K562 (cell line): Measurements from ENCODE around the gene CCNI.

Source experiments
- HDAC1 ChIP-seq, 2 experiments: fragments of 450-650 bp; IDR thresholded peaks; 2 replicates each; pipeline ENCODE4 v1.6.1; 2016 to 2017; ENCODE audit warnings: inconsistent platforms in 1 of 2, mild to moderate bottlenecking in 1 of 2, moderate library complexity in 1 of 2
- JUNB ChIP-seq: fragments of 450-650 bp; formaldehyde crosslinking; conservative IDR thresholded peaks from 2 replicates; pipeline ENCODE4 v1.4.0; 2020; ENCODE audit warnings: mild to moderate bottlenecking
- JUND ChIP-seq, 2 experiments: IDR thresholded peaks; 2 replicates in 1 of 2; 3 replicates in 1 of 2; pipeline ENCODE4 v1.6.1; 2011; ENCODE audit warnings: borderline replicate concordance in 2 of 2, low read depth in 2 of 2, low read length in 2 of 2, improper control_type of control experiment in 1 of 2, missing biosample characterization in 1 of 2, missing genetic modification characterization in 1 of 2, missing genetic modification reagents in 1 of 2
- NRF1 ChIP-seq, 2 experiments: fragments of 450-650 bp; IDR thresholded peaks in 1 of 2; conservative IDR thresholded peaks in 1 of 2; 2 replicates each; pipeline ENCODE4 v1.6.1; 2014; ENCODE audit warnings: mild to moderate bottlenecking in 2 of 2
- ZBTB17 ChIP-seq: fragments of 450-650 bp; formaldehyde crosslinking; IDR thresholded peaks from 2 replicates; pipeline ENCODE4 v1.4.0; 2020; ENCODE audit warnings: mild to moderate bottlenecking
- ZNF165 ChIP-seq: fragments of 250-450 bp; sonication (Bioruptor Pico); IDR thresholded peaks from 2 replicates; pipeline ENCODE4 v1.4.0; 2020; ENCODE audit warnings: borderline replicate concordance
- ZNF175 ChIP-seq: fragments of 200-800 bp; sonication (Bioruptor generic); IDR thresholded peaks from 2 replicates; pipeline ENCODE4 v1.6.1; 2016; ENCODE audit warnings: low read depth, mild to moderate bottlenecking, missing genetic modification characterization, missing compliant biosample characterization
- TF ChIP-seq, protein P1 (sequence below), 3 experiments: IDR thresholded peaks in 2 of 3; conservative IDR thresholded peaks in 1 of 3; 2 replicates each; pipeline ENCODE4 v1.5.1; 2011 to 2012; ENCODE audit warnings: low read length in 3 of 3, mild to moderate bottlenecking in 3 of 3, control low read depth in 2 of 3, improper control_type of control experiment in 1 of 3, inconsistent platforms in 1 of 3, low read depth in 1 of 3, mixed read lengths in 1 of 3, moderate library complexity in 1 of 3; ENCODE audit not compliant: insufficient read depth in 2 of 3
- TF ChIP-seq, protein P2 (sequence below): fragments of 250-450 bp; sonication (Bioruptor Pico); IDR thresholded peaks from 2 replicates; pipeline ENCODE4 v1.5.0; 2021; ENCODE audit warnings: mild to moderate bottlenecking, borderline replicate concordance

DNA sequence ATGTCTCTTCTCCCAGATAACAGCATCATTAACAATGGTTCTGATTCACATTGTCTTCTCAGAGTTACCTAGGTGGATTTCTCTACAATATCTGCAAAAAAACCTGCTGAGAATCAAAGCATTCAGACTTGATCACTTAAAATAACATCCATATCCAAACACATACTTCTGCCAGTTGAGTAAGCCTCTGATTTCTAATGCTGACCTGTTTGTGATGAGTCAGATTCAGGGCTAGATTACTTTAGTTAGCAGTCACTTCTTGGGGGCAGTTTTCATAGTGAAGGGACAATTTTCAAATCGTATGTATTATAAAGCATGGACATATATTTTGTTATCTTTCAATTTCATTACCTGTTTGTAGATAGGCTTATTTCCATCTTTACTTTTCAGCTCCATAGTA is 35.5 kb downstream of the CCNI start:
- TF ChIP-seq, protein P1, sequence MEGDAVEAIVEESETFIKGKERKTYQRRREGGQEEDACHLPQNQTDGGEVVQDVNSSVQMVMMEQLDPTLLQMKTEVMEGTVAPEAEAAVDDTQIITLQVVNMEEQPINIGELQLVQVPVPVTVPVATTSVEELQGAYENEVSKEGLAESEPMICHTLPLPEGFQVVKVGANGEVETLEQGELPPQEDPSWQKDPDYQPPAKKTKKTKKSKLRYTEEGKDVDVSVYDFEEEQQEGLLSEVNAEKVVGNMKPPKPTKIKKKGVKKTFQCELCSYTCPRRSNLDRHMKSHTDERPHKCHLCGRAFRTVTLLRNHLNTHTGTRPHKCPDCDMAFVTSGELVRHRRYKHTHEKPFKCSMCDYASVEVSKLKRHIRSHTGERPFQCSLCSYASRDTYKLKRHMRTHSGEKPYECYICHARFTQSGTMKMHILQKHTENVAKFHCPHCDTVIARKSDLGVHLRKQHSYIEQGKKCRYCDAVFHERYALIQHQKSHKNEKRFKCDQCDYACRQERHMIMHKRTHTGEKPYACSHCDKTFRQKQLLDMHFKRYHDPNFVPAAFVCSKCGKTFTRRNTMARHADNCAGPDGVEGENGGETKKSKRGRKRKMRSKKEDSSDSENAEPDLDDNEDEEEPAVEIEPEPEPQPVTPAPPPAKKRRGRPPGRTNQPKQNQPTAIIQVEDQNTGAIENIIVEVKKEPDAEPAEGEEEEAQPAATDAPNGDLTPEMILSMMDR (IDR thresholded peaks at IDR 0.05 in 2 of 3, conservative IDR thresholded peaks at IDR 0.05 in 1 of 3; ENCODE audit: insufficient read depth in 2 of 3, low read depth in 1 of 3, low read length in 3 of 3), result no peak
- TF ChIP-seq ZNF175 (CRISPR knock-in tag) (no peak), JUND (IDR thresholded peaks at IDR 0.05; ENCODE audit: borderline replicate concordance, low read depth, low read length) (no peak), JUND (tag; IDR thresholded peaks at IDR 0.05; ENCODE audit: borderline replicate concordance, low read depth, low read length) (no peak), HDAC1 (IDR thresholded peaks at IDR 0.05) (no peak), ZBTB17 (CRISPR knock-in tag) (no peak), JUNB (CRISPR knock-in tag) (no peak), NRF1 (conservative IDR thresholded peaks at IDR 0.05 in 1 of 2, IDR thresholded peaks at IDR 0.05 in 1 of 2) (no peak), ZNF165 (CRISPR knock-in tag) (no peak)
- TF ChIP-seq, protein P2, sequence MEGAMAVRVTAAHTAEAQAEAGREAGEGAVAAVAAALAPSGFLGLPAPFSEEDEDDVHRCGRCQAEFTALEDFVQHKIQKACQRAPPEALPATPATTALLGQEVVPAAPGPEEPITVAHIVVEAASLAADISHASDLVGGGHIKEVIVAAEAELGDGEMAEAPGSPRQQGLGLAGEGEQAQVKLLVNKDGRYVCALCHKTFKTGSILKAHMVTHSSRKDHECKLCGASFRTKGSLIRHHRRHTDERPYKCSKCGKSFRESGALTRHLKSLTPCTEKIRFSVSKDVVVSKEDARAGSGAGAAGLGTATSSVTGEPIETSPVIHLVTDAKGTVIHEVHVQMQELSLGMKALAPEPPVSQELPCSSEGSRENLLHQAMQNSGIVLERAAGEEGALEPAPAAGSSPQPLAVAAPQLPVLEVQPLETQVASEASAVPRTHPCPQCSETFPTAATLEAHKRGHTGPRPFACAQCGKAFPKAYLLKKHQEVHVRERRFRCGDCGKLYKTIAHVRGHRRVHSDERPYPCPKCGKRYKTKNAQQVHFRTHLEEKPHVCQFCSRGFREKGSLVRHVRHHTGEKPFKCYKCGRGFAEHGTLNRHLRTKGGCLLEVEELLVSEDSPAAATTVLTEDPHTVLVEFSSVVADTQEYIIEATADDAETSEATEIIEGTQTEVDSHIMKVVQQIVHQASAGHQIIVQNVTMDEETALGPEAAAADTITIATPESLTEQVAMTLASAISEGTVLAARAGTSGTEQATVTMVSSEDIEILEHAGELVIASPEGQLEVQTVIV (CRISPR knock-in tag), result no peak
